Activated CD4-positive, alpha-beta memory T cell treated with anti-CD3 and anti-CD28 coated beads, Interleukin-2, amount 10 ng/mL, durations not matched to agents 7 days and 5 days (primary cell): Measurements from ENCODE around the gene CNOT1. TPM values are rescaled to one million over a fixed set of nuclear protein-coding genes. Genes with fewer than 3 reads are reported as not detected.
"Not testable (repeated sequence)": the region's sequence is repeated elsewhere in the genome, so short reads cannot be mapped to it uniquely, and the experiment has no call there.

ENCODE experiments used
- CTCF ChIA-PET: fragments of 350-600 bp; sonication (Branson Sonifier 250); formaldehyde crosslinking; loops from one replicate; lab custom pipeline; 2021; ENCODE audit warnings: antibody characterized with exemption, inconsistent platforms; lab: Charles Lee
- POLR2A ChIA-PET: fragments of 350-600 bp; sonication (Branson Sonifier 250); formaldehyde crosslinking; loops from one replicate; lab custom pipeline; 2021; ENCODE audit warnings: antibody characterized with exemption; lab: Charles Lee
- DNase-seq: peaks from one replicate; pipeline ENCODE4 v3.0.0-alpha.2; 2020
- H3K27ac Mint-ChIP-seq: one replicate; pipeline ENCODE4 v1.8.0; 2021; ENCODE audit warnings: mild to moderate bottlenecking, mixed read lengths
- H3K27me3 Mint-ChIP-seq: one replicate; pipeline ENCODE4 v1.8.0; 2021; ENCODE audit warnings: mixed read lengths
- H3K36me3 Mint-ChIP-seq: one replicate; pipeline ENCODE4 v1.8.0; 2021; ENCODE audit warnings: low read depth, mixed read lengths
- H3K4me1 Mint-ChIP-seq: one replicate; pipeline ENCODE4 v1.8.0; 2021; ENCODE audit warnings: mixed read lengths
- H3K4me3 Mint-ChIP-seq: one replicate; pipeline ENCODE4 v1.8.0; 2021; ENCODE audit warnings: mild to moderate bottlenecking, mixed read lengths
- H3K9me3 Mint-ChIP-seq: one replicate; pipeline ENCODE4 v1.8.0; 2021; ENCODE audit warnings: mixed read lengths
- total RNA-seq, 2 experiments: library from RNA; stranded (reverse); gene quantifications; one replicate each; pipeline ENCODE4 v1.2.3, GENCODE V29; 2021

The CNOT1 gene
- total RNA-seq, 2 experiments from 2014 or later = 226 to 236 TPM

GRCh38 chr16:58586340-58587030 lies 43.1 kb downstream of the CNOT1 start:
- ChIA-PET POLR2A (no interaction called here), CTCF (no interaction called here)
- no peak for DNase-seq
- no peaks in the 10 kb centered on the region for H3K27me3 Mint-ChIP-seq
- no peak overlapping the region for H3K27ac Mint-ChIP-seq
- H3K9me3 Mint-ChIP-seq = no peaks in the 10 kb centered on the region
- H3K36me3 Mint-ChIP-seq = peaks cover 71% of the 10 kb centered on the region
- H3K4me3 Mint-ChIP-seq = no peak overlapping the region
- H3K4me1 Mint-ChIP-seq = peaks cover 12% of the 10 kb centered on the region

GRCh38 chr16:58584831-58585505 lies 44.7 kb downstream of the CNOT1 start:
- H3K9me3 Mint-ChIP-seq = no peaks in the 10 kb centered on the region
- no peak overlapping the region for H3K27ac Mint-ChIP-seq
- H3K27me3 Mint-ChIP-seq = no peaks in the 10 kb centered on the region
- H3K4me1 Mint-ChIP-seq = peaks cover 5% of the 10 kb centered on the region
- H3K4me3 Mint-ChIP-seq = no peak overlapping the region
- no peak for DNase-seq
- ChIA-PET CTCF (interaction anchor here (1.0 kb wide), 1 partner anchor 73 kb away, joined by 3 read pairs; no protein-coding TSS in a partner anchor), POLR2A (no interaction called here)
- peaks cover 71% of the 10 kb centered on the region for H3K36me3 Mint-ChIP-seq

- ChIA-PET CTCF (no interaction called here), POLR2A (no interaction called here)
- no peak overlapping the region for H3K4me3 Mint-ChIP-seq
These were observed 46.5 kb downstream of the CNOT1 start for GRCh38 chr16:58582971-58583765.

GRCh38 chr16:58582133-58582532 lies 47.5 kb downstream of the CNOT1 start:
- Mint-ChIP-seq H3K4me3 (no peak overlapping the region), H3K27me3 (no peaks in the 10 kb centered on the region), H3K4me1 (no peaks in the 10 kb centered on the region), H3K9me3 (no peaks in the 10 kb centered on the region), H3K27ac (no peak overlapping the region), H3K36me3 (peaks cover 77% of the 10 kb centered on the region)
- no peak for DNase-seq
- ChIA-PET POLR2A (no interaction called here), CTCF (no interaction called here)

More at GRCh38 chr16:58582971-58583765, 46.5 kb downstream of the CNOT1 start:
- Mint-ChIP-seq H3K27ac (no peak overlapping the region), H3K4me1 (no peaks in the 10 kb centered on the region), H3K36me3 (peaks cover 71% of the 10 kb centered on the region), H3K9me3 (no peaks in the 10 kb centered on the region), H3K27me3 (no peaks in the 10 kb centered on the region)
- no peak for DNase-seq

GRCh38 chr16:58579587-58579986 lies 50.0 kb downstream of the CNOT1 start:
- Mint-ChIP-seq H3K4me1 (no peaks in the 10 kb centered on the region), H3K27ac (no peak overlapping the region), H3K4me3 (no peak overlapping the region), H3K36me3 (peaks cover 74% of the 10 kb centered on the region), H3K27me3 (no peaks in the 10 kb centered on the region), H3K9me3 (no peaks in the 10 kb centered on the region)
- POLR2A ChIA-PET = no interaction called here
- CTCF ChIA-PET = interaction anchor here (1.4 kb wide), 1 partner anchor 177 kb away, joined by 4 read pairs; no protein-coding TSS in a partner anchor
- no peak for DNase-seq

GRCh38 chr16:58578642-58579041 lies 51.0 kb downstream of the CNOT1 start:
- ChIA-PET CTCF (interaction anchor here (0.6 to 0.8 kb wide), 2 partner anchors 30 to 64 kb away, joined by 3 to 4 read pairs; no protein-coding TSS in a partner anchor), POLR2A (no interaction called here)
- H3K9me3 Mint-ChIP-seq = no peaks in the 10 kb centered on the region
- no peak overlapping the region for H3K4me3 Mint-ChIP-seq
- no peaks in the 10 kb centered on the region for H3K27me3 Mint-ChIP-seq
- H3K36me3 Mint-ChIP-seq = peaks cover 81% of the 10 kb centered on the region
- no peak overlapping the region for H3K27ac Mint-ChIP-seq
- DNase-seq = no peak
- H3K4me1 Mint-ChIP-seq = no peaks in the 10 kb centered on the region

GRCh38 chr16:58577141-58577540 lies 52.5 kb downstream of the CNOT1 start:
- no peak for DNase-seq
- peaks cover 79% of the 10 kb centered on the region for H3K36me3 Mint-ChIP-seq
- H3K4me1 Mint-ChIP-seq = no peaks in the 10 kb centered on the region
- ChIA-PET CTCF (no interaction called here), POLR2A (no interaction called here)
- no peaks in the 10 kb centered on the region for H3K27me3 Mint-ChIP-seq
- no peak overlapping the region for H3K27ac Mint-ChIP-seq
- no peak overlapping the region for H3K4me3 Mint-ChIP-seq
- no peaks in the 10 kb centered on the region for H3K9me3 Mint-ChIP-seq

GRCh38 chr16:58574895-58575294 lies 54.7 kb downstream of the CNOT1 start:
- H3K27ac Mint-ChIP-seq = no peak overlapping the region
- ChIA-PET POLR2A (no interaction called here), CTCF (no interaction called here)
- H3K9me3 Mint-ChIP-seq = no peaks in the 10 kb centered on the region
- no peaks in the 10 kb centered on the region for H3K27me3 Mint-ChIP-seq
- H3K4me3 Mint-ChIP-seq = no peak overlapping the region
- H3K4me1 Mint-ChIP-seq = no peaks in the 10 kb centered on the region
- H3K36me3 Mint-ChIP-seq = peaks cover 84% of the 10 kb centered on the region
- DNase-seq = no peak

- POLR2A ChIA-PET, H3K4me1 Mint-ChIP-seq, H3K9me3 Mint-ChIP-seq, H3K27ac Mint-ChIP-seq, DNase-seq, CTCF ChIA-PET, H3K4me3 Mint-ChIP-seq, H3K27me3 Mint-ChIP-seq: not testable (repeated sequence)
- H3K36me3 Mint-ChIP-seq = peaks cover 67% of the 10 kb centered on the region
These were observed 63.9 kb downstream of the CNOT1 start for GRCh38 chr16:58565697-58566096.

GRCh38 chr16:58563775-58564174 lies 65.9 kb downstream of the CNOT1 start:
- H3K4me1 Mint-ChIP-seq = peaks cover 2% of the 10 kb centered on the region
- ChIA-PET CTCF (no interaction called here), POLR2A (no interaction called here)
- no peak overlapping the region for H3K27ac Mint-ChIP-seq
- no peaks in the 10 kb centered on the region for H3K9me3 Mint-ChIP-seq
- H3K27me3 Mint-ChIP-seq = no peaks in the 10 kb centered on the region
- no peak for DNase-seq
- H3K4me3 Mint-ChIP-seq = no peak overlapping the region
- H3K36me3 Mint-ChIP-seq = peaks cover 62% of the 10 kb centered on the region

- Mint-ChIP-seq H3K27ac (no peak overlapping the region), H3K36me3 (peaks cover 62% of the 10 kb centered on the region), H3K4me3 (no peak overlapping the region), H3K4me1 (no peaks in the 10 kb centered on the region), H3K9me3 (no peaks in the 10 kb centered on the region), H3K27me3 (no peaks in the 10 kb centered on the region)
- DNase-seq = no peak
- ChIA-PET CTCF (no interaction called here), POLR2A (no interaction called here)
These were observed 66.4 kb downstream of the CNOT1 start for GRCh38 chr16:58563235-58563634.

- CTCF ChIA-PET = no interaction called here
- no peaks in the 10 kb centered on the region for H3K27me3 Mint-ChIP-seq
- H3K9me3 Mint-ChIP-seq = no peaks in the 10 kb centered on the region
- POLR2A ChIA-PET = interaction anchor here (1.6 kb wide), 1 partner anchor 32 kb away, joined by 3 read pairs; no protein-coding TSS in a partner anchor
- H3K27ac Mint-ChIP-seq = no peak overlapping the region
- H3K4me1 Mint-ChIP-seq = no peaks in the 10 kb centered on the region
- DNase-seq = no peak
- peaks cover 67% of the 10 kb centered on the region for H3K36me3 Mint-ChIP-seq
- H3K4me3 Mint-ChIP-seq = no peak overlapping the region
These were observed 72.9 kb downstream of the CNOT1 start for GRCh38 chr16:58556678-58557077.

- Mint-ChIP-seq H3K4me3 (no peak overlapping the region), H3K9me3 (no peaks in the 10 kb centered on the region), H3K27ac (no peak overlapping the region), H3K27me3 (no peaks in the 10 kb centered on the region), H3K4me1 (no peaks in the 10 kb centered on the region), H3K36me3 (peaks cover 88% of the 10 kb centered on the region)
- DNase-seq = no peak
- ChIA-PET POLR2A (no interaction called here), CTCF (no interaction called here)
These were observed 78.1 kb downstream of the CNOT1 start for GRCh38 chr16:58551496-58551895.
